ENCODE data around the gene BEST3.

DNA sequence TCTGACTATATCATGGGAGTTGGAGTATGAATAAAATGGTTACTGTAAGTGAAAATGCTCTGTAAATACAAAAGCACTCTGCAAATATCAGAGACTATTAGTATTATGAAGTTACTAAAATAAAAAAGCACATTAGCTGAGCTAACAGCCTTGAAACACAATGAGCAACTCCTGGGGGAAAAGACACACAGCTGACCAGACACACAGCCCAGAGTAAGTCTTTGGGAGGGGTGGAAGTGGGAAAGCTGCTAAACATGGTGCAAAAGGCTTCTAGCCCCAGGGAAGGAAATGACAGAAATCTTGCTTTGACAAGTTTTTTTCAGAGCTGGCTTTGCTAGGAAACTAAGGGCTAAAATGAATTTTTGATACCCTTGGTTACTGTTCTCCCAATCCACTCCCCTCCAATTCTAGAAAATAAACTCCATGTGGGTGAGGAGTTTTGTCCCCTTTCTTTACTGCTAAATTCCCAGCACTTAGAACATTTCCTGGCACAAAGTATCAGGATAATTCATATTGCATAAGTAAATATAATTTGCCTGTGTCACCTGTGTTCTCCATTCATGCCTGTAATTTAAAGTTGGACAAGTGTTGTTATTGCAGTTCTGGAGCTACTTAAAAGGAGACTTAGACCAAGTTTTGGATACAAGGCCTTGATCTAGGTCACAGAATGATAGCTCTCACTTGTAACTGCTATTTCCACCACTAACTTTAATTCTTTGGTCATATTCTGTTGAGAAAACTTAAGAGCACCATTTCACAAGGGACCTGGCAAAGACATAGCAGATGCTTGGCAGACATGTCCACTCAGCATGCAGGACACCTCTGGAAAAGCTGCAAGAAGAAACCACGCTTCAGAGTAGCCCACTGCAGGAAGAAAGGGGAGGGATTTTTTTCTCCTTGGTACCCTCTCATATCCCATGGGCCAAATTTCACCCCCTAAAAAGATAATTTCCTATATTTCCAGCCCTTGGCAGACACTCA is 20.5 kb upstream of the BEST3 start:
- no peak for TF ChIP-seq EZH2 (IDR thresholded peaks at IDR 0.05; ENCODE audit: borderline replicate concordance)
- TF ChIP-seq CTCF (IDR thresholded peaks at IDR 0.05; ENCODE audit: poor library complexity): no peak
- no peak for TF ChIP-seq EZH2phosphoT487 (IDR thresholded peaks at IDR 0.05; ENCODE audit: low read depth, severe bottlenecking, unreplicated experiment)

All from hepatocyte (in vitro differentiated cells).